Measurements from ENCODE around the gene ARHGDIB.

The ARHGDIB gene

GRCh38 chr12:14961466-14962152, at the start of gene ARHGDIB:
ARHGDIB (minus strand) TSS chr12:14961601; CDS start chr12:14950712, 10,889 bp downstream.
- peak; percentile 3 to 48 for DNase-seq (ENCODE audit: low read depth in 1 of 2, low spot score in 1 of 2)
- in situ Hi-C loops (cut with HindIII; ENCODE audit: low pct_unique_long_range_greater_than_20kb, low sequenced_read_pairs) = no loop called here
- TF ChIP-seq JUND (IDR thresholded peaks at IDR 0.05; ENCODE audit: low read depth) = no peak

GRCh38 chr12:15011162-15011561, 49.8 kb upstream of the ARHGDIB start:
- DNase-seq (ENCODE audit: low read depth in 1 of 2, low spot score in 1 of 2) = peak in 1 of 2 experiments; percentile 14
- in situ Hi-C loops (cut with HindIII; ENCODE audit: low pct_unique_long_range_greater_than_20kb, low sequenced_read_pairs) = no loop called here

GRCh38 chr12:15007551-15007950, 46.1 kb upstream of the ARHGDIB start:
- no peak for TF ChIP-seq JUND (IDR thresholded peaks at IDR 0.05; ENCODE audit: low read depth)
- in situ Hi-C loops (cut with HindIII; ENCODE audit: low pct_unique_long_range_greater_than_20kb, low sequenced_read_pairs) = no loop called here
- no peak for DNase-seq (ENCODE audit: low read depth in 1 of 2, low spot score in 1 of 2)

More at GRCh38 chr12:15011162-15011561, 49.8 kb upstream of the ARHGDIB start:
- no peak for TF ChIP-seq JUND (IDR thresholded peaks at IDR 0.05; ENCODE audit: low read depth)

GRCh38 chr12:15005064-15005463, 43.7 kb upstream of the ARHGDIB start:
- no peak for TF ChIP-seq JUND (IDR thresholded peaks at IDR 0.05; ENCODE audit: low read depth)
- peak in 1 of 2 experiments; percentile 55 for DNase-seq (ENCODE audit: low read depth in 1 of 2, low spot score in 1 of 2)
- in situ Hi-C loops (cut with HindIII; ENCODE audit: low pct_unique_long_range_greater_than_20kb, low sequenced_read_pairs) = no loop called here

- TF ChIP-seq JUND (IDR thresholded peaks at IDR 0.05; ENCODE audit: low read depth) = no peak
- in situ Hi-C loops (cut with HindIII; ENCODE audit: low pct_unique_long_range_greater_than_20kb, low sequenced_read_pairs) = no loop called here
- DNase-seq (ENCODE audit: low read depth in 1 of 2, low spot score in 1 of 2) = peak in 1 of 2 experiments; percentile 86
These were observed 43.0 kb upstream of the ARHGDIB start for GRCh38 chr12:15004421-15004820.

- DNase-seq (ENCODE audit: low read depth in 1 of 2, low spot score in 1 of 2) = peak in 1 of 2 experiments; percentile 42
- TF ChIP-seq JUND (IDR thresholded peaks at IDR 0.05; ENCODE audit: low read depth) = no peak
- in situ Hi-C loops (cut with HindIII; ENCODE audit: low pct_unique_long_range_greater_than_20kb, low sequenced_read_pairs) = no loop called here
These were observed 40.5 kb upstream of the ARHGDIB start for GRCh38 chr12:15001733-15002382.

- no peak for DNase-seq (ENCODE audit: low read depth in 1 of 2, low spot score in 1 of 2)
- in situ Hi-C loops (cut with HindIII; ENCODE audit: low pct_unique_long_range_greater_than_20kb, low sequenced_read_pairs) = no loop called here
- no peak for TF ChIP-seq JUND (IDR thresholded peaks at IDR 0.05; ENCODE audit: low read depth)
These were observed 39.2 kb upstream of the ARHGDIB start for GRCh38 chr12:15000575-15000974.

- in situ Hi-C loops (cut with HindIII; ENCODE audit: low pct_unique_long_range_greater_than_20kb, low sequenced_read_pairs) = no loop called here
- peak in 1 of 2 experiments; percentile 15 for DNase-seq (ENCODE audit: low read depth in 1 of 2, low spot score in 1 of 2)
- TF ChIP-seq JUND (IDR thresholded peaks at IDR 0.05; ENCODE audit: low read depth) = no peak
These were observed 38.4 kb upstream of the ARHGDIB start for GRCh38 chr12:14999695-15000365.

GRCh38 chr12:14999021-14999694, 37.8 kb upstream of the ARHGDIB start:
- DNase-seq (ENCODE audit: low read depth in 1 of 2, low spot score in 1 of 2) = no peak
- in situ Hi-C loops (cut with HindIII; ENCODE audit: low pct_unique_long_range_greater_than_20kb, low sequenced_read_pairs) = no loop called here
- TF ChIP-seq JUND (IDR thresholded peaks at IDR 0.05; ENCODE audit: low read depth) = no peak

GRCh38 chr12:14997998-14998397, 36.6 kb upstream of the ARHGDIB start:
- no peak for TF ChIP-seq JUND (IDR thresholded peaks at IDR 0.05; ENCODE audit: low read depth)
- in situ Hi-C loops (cut with HindIII; ENCODE audit: low pct_unique_long_range_greater_than_20kb, low sequenced_read_pairs) = no loop called here
- DNase-seq (ENCODE audit: low read depth in 1 of 2, low spot score in 1 of 2) = no peak

GRCh38 chr12:14995583-14996425, 34.4 kb upstream of the ARHGDIB start:
- peak in 1 of 2 experiments; percentile 65 for DNase-seq (ENCODE audit: low read depth in 1 of 2, low spot score in 1 of 2)
- no peak for TF ChIP-seq JUND (IDR thresholded peaks at IDR 0.05; ENCODE audit: low read depth)
- in situ Hi-C loops (cut with HindIII; ENCODE audit: low pct_unique_long_range_greater_than_20kb, low sequenced_read_pairs) = no loop called here

GRCh38 chr12:14994610-14995009, 33.2 kb upstream of the ARHGDIB start:
- in situ Hi-C loops (cut with HindIII; ENCODE audit: low pct_unique_long_range_greater_than_20kb, low sequenced_read_pairs) = no loop called here
- no peak for TF ChIP-seq JUND (IDR thresholded peaks at IDR 0.05; ENCODE audit: low read depth)
- no peak for DNase-seq (ENCODE audit: low read depth in 1 of 2, low spot score in 1 of 2)

Measured in T47D (cell line).